IgD-negative memory B cell (primary cell): Measurements from ENCODE around the gene NUP98. TPM values are rescaled to one million over a fixed set of nuclear protein-coding genes. Genes with fewer than 3 reads are reported as not detected.
A peak's percentile ranks its signal among the peaks of the same experiment; 100 is the strongest.

Source experiments
- H3K27ac Mint-ChIP-seq, 3 donors: one replicate each; pipeline ENCODE4 v1.8.0; 2020 to 2022; ENCODE audit warnings: mild to moderate bottlenecking in 3 of 3, mixed read lengths in 3 of 3, moderate library complexity in 1 of 3
- H3K27me3 Mint-ChIP-seq: one replicate; pipeline ENCODE4 v1.8.0; 2021; ENCODE audit warnings: mixed read lengths
- H3K36me3 Mint-ChIP-seq: one replicate; pipeline ENCODE4 v1.8.0; 2020; ENCODE audit warnings: mild to moderate bottlenecking, mixed read lengths
- H3K4me1 Mint-ChIP-seq, 3 donors: one replicate each; pipeline ENCODE4 v1.8.0; 2020 to 2022; ENCODE audit warnings: mixed read lengths in 3 of 3, mild to moderate bottlenecking in 1 of 3
- H3K4me3 Mint-ChIP-seq, 4 donors: one replicate each; pipeline ENCODE4 v1.8.0; 2020 to 2022; ENCODE audit warnings: mild to moderate bottlenecking in 4 of 4, mixed read lengths in 4 of 4, moderate library complexity in 3 of 4
- H3K9me3 Mint-ChIP-seq, 3 donors: one replicate each; pipeline ENCODE4 v1.8.0; 2020 to 2021; ENCODE audit warnings: mixed read lengths in 3 of 3, mild to moderate bottlenecking in 1 of 3
- polyA plus RNA-seq: library from polyadenylated mRNA; unstranded; fragments of 300-500 nt; fragmentation: Illumina TruSeq; gene quantifications from one replicate; pipeline ENCODE4 v1.2.3, GENCODE V29; 2021

NUP98 gene
- polyA plus RNA-seq, 1 donor from 2014 or later, result 34.0 TPM

DNA sequence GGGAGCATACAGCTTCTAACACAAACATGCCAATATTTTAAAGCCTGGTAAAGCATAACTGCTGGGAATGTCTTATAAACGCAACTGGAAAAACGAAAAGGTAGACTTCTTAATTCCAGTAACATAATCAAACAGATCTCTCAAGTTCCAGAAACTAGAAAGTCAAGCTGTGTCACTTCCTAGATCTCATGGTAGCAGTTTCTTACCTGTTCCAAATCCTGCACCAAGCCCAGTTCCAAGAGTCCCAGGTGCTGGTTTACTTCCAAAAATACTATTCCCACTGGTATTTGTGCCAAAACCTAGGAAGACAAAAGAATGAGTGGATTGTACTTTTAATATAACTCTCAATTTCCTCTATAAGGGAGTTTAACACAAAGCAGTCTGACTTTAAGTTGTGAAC lies 44.2 kb downstream of the NUP98 start:
- Mint-ChIP-seq H3K27ac (peak overlapping the region in 1 of 3 donors; percentile 35), H3K4me3 (no peak overlapping the region), H3K27me3 (no peaks in the 10 kb centered on the region), H3K9me3 (no peaks in the 10 kb centered on the region), H3K36me3 (peaks cover 5% of the 10 kb centered on the region), H3K4me1 (no peaks in the 10 kb centered on the region)

GRCh38 chr11:3747704-3748103 lies 49.6 kb downstream of the NUP98 start:
- Mint-ChIP-seq H3K4me1 (no peaks in the 10 kb centered on the region), H3K27me3 (no peaks in the 10 kb centered on the region), H3K36me3 (peaks cover 4% of the 10 kb centered on the region), H3K27ac (no peak overlapping the region), H3K4me3 (no peak overlapping the region), H3K9me3 (no peaks in the 10 kb centered on the region)

- Mint-ChIP-seq H3K27me3 (no peaks in the 10 kb centered on the region), H3K27ac (peak overlapping the region in 1 of 3 donors; percentile 67)
Measured at GRCh38 chr11:3745161-3745560, 52.2 kb downstream of the NUP98 start.

GRCh38 chr11:3738723-3739122 lies 58.6 kb downstream of the NUP98 start:
- no peaks in the 10 kb centered on the region for H3K9me3 Mint-ChIP-seq
- H3K4me1 Mint-ChIP-seq, result no peaks in the 10 kb centered on the region
- H3K27me3 Mint-ChIP-seq, result no peaks in the 10 kb centered on the region
- H3K27ac Mint-ChIP-seq, result no peak overlapping the region
- no peak overlapping the region for H3K4me3 Mint-ChIP-seq
- H3K36me3 Mint-ChIP-seq, result peaks cover 9% of the 10 kb centered on the region

More at GRCh38 chr11:3745161-3745560, 52.2 kb downstream of the NUP98 start:
- Mint-ChIP-seq H3K4me1 (no peaks in the 10 kb centered on the region), H3K4me3 (no peak overlapping the region), H3K36me3 (peaks cover 9% of the 10 kb centered on the region), H3K9me3 (no peaks in the 10 kb centered on the region)

- peaks cover 9% of the 10 kb centered on the region for H3K36me3 Mint-ChIP-seq
- no peak overlapping the region for H3K27ac Mint-ChIP-seq
- H3K4me1 Mint-ChIP-seq, result no peaks in the 10 kb centered on the region
- no peak overlapping the region for H3K4me3 Mint-ChIP-seq
- H3K9me3 Mint-ChIP-seq, result no peaks in the 10 kb centered on the region
- no peaks in the 10 kb centered on the region for H3K27me3 Mint-ChIP-seq
Measured at GRCh38 chr11:3738241-3738640, 59.1 kb downstream of the NUP98 start.

- Mint-ChIP-seq H3K9me3 (no peaks in the 10 kb centered on the region), H3K4me1 (no peaks in the 10 kb centered on the region), H3K27ac (no peak overlapping the region), H3K27me3 (no peaks in the 10 kb centered on the region), H3K4me3 (no peak overlapping the region), H3K36me3 (peaks cover 7% of the 10 kb centered on the region)
Measured at GRCh38 chr11:3737386-3737933, 59.9 kb downstream of the NUP98 start.

DNA sequence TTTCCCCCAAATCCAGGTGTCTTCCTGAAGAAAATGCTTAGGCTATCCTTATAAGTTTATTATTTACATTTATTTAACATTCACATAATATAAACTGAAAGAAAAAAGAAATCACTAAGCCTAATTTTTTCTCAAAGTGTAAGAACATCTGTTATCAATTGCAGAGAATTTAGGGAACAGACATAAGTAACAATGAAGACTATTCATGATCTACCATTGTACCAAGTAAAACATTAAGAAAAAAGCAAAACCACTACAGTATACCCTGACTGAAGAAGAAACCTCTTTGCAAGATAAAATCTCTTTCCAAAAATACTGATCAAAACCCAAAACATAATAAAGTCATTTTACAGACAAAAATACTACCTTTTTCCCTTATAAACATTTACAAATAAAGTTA lies 60.5 kb downstream of the NUP98 start:
- peaks cover 9% of the 10 kb centered on the region for H3K36me3 Mint-ChIP-seq
- H3K27ac Mint-ChIP-seq, result no peak overlapping the region
- H3K4me3 Mint-ChIP-seq, result no peak overlapping the region
- no peaks in the 10 kb centered on the region for H3K27me3 Mint-ChIP-seq
- H3K9me3 Mint-ChIP-seq, result no peaks in the 10 kb centered on the region
- H3K4me1 Mint-ChIP-seq, result no peaks in the 10 kb centered on the region

GRCh38 chr11:3735827-3736226 lies 61.5 kb downstream of the NUP98 start:
- peaks cover 5% of the 10 kb centered on the region for H3K36me3 Mint-ChIP-seq
- peak overlapping the region in 1 of 3 donors; percentile 53 for H3K27ac Mint-ChIP-seq
- H3K27me3 Mint-ChIP-seq, result no peaks in the 10 kb centered on the region
- no peak overlapping the region for H3K4me3 Mint-ChIP-seq
- no peaks in the 10 kb centered on the region for H3K4me1 Mint-ChIP-seq
- H3K9me3 Mint-ChIP-seq, result no peaks in the 10 kb centered on the region

- Mint-ChIP-seq H3K27me3 (no peaks in the 10 kb centered on the region), H3K27ac (peak overlapping the region in 1 of 3 donors; percentile 16), H3K9me3 (no peaks in the 10 kb centered on the region), H3K4me3 (no peak overlapping the region), H3K36me3 (peaks cover 5% of the 10 kb centered on the region), H3K4me1 (no peaks in the 10 kb centered on the region)
Measured at GRCh38 chr11:3732671-3733436, 64.5 kb downstream of the NUP98 start.

DNA sequence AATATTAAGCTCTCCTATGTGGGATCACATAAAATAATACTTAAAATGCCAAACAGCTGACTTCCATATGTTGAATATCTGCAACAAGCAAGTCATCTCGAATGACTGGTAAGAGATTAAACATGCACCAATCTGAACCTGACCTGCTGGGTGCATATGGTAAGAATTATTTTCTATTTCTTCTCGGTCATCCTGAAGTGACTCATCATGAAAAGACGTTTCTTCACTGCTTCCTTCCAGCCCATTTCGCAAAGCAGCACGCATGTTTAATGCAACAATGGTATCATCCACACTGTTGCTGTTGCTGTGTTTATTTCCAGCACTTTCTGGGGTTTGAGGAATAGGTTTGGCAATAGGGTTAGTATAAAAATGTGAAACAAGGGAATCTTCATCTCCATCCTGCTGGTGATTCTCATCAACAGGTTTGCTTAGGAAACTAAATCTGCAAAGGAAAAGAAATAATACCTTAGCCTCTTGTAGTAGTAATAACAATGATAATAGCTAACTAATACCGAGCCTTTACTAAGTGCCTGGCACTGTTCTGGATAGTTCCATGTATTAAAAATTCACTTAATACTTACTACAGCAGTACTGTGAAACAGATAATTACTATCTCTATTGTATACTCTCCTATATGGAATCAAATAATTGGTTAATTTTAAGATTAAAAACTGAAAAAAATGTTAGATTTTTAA lies 74.2 kb downstream of the NUP98 start:
- Mint-ChIP-seq H3K27ac (no peak overlapping the region), H3K36me3 (peaks cover 11% of the 10 kb centered on the region), H3K9me3 (no peaks in the 10 kb centered on the region), H3K27me3 (no peaks in the 10 kb centered on the region), H3K4me3 (no peak overlapping the region), H3K4me1 (no peaks in the 10 kb centered on the region)

DNA sequence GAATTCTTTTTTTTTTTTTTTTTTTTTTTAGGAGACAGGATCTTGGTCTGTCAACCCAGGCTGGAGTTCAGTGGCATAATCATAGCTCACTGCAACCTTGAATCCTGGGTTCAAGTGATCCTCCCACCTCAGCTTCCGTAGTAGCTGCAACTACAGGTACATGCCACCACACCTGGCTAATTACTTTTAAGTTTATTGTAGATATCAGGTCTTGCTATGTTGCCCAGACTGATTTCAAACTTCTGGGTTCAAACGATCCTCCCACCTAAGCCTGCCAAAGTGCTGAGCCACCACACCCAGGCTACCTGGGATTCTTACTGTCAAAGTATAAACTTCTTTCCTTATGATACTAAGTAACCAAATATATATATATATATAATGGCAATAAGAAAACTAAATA lies 75.3 kb downstream of the NUP98 start:
- Mint-ChIP-seq H3K27ac (no peak overlapping the region), H3K9me3 (no peaks in the 10 kb centered on the region), H3K4me1 (no peaks in the 10 kb centered on the region), H3K27me3 (no peaks in the 10 kb centered on the region), H3K36me3 (peaks cover 9% of the 10 kb centered on the region), H3K4me3 (no peak overlapping the region)

DNA sequence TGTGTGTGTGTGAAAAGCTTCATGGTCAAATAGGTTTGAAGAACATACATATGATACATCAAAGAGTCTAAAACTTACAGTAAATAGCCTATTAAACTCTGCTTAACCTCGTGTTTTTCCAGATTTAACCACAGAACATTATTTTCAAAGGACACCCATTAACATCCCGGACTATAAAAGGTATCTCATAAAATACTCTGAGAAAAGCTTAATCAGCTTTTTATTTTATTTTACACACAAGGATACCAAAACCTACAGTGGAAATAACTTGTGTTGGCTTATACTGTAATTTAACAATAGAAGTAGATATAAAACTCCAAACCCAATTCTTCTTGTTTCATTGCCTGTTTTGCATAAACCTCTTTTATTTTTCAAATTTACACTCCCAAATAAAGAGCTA lies 76.4 kb downstream of the NUP98 start:
- H3K9me3 Mint-ChIP-seq, result no peaks in the 10 kb centered on the region
- H3K27me3 Mint-ChIP-seq, result no peaks in the 10 kb centered on the region
- H3K4me3 Mint-ChIP-seq, result no peak overlapping the region
- H3K36me3 Mint-ChIP-seq, result peaks cover 9% of the 10 kb centered on the region
- H3K4me1 Mint-ChIP-seq, result no peaks in the 10 kb centered on the region
- no peak overlapping the region for H3K27ac Mint-ChIP-seq

GRCh38 chr11:3712274-3712673 lies 85.1 kb downstream of the NUP98 start:
- no peak overlapping the region for H3K4me3 Mint-ChIP-seq
- H3K27me3 Mint-ChIP-seq, result no peaks in the 10 kb centered on the region
- peaks cover 9% of the 10 kb centered on the region for H3K36me3 Mint-ChIP-seq
- H3K27ac Mint-ChIP-seq, result no peak overlapping the region
- no peaks in the 10 kb centered on the region for H3K4me1 Mint-ChIP-seq
- no peaks in the 10 kb centered on the region for H3K9me3 Mint-ChIP-seq

- Mint-ChIP-seq H3K27ac (no peak overlapping the region), H3K27me3 (no peaks in the 10 kb centered on the region), H3K4me1 (peaks cover 0 to 1% (median 0%) of the 10 kb centered on the region in 3 donors), H3K36me3 (peaks cover 7% of the 10 kb centered on the region), H3K4me3 (no peak overlapping the region), H3K9me3 (no peaks in the 10 kb centered on the region)
Measured at GRCh38 chr11:3710485-3711259, 86.7 kb downstream of the NUP98 start.

DNA sequence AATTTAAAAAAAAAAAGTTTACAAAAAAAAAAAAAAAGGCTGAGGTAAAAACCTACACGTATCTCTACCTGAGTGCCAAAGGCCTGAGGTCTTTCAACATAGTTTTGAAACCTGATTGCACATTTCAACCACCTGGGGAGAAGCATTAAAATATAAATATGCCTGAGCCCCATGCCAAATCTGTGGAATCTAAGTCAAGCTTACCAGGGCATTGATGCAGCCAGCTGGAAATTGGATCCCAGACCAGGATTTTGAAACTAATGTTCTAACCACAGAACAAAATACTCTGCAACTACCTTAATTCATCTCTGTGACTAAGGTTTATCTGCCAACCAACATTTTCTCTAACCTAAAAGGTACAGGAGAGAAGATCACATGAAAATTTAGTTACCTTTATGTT lies 87.4 kb downstream of the NUP98 start:
- Mint-ChIP-seq H3K27ac (no peak overlapping the region), H3K9me3 (no peaks in the 10 kb centered on the region), H3K4me3 (no peak overlapping the region), H3K36me3 (peaks cover 7% of the 10 kb centered on the region), H3K27me3 (no peaks in the 10 kb centered on the region), H3K4me1 (peaks cover 0 to 1% (median 0%) of the 10 kb centered on the region in 3 donors)
